Vagina (tissue), 2 donors: Measurements from ENCODE around the gene KCTD20.

Experiments
- POLR2AphosphoS5 ChIP-seq, 2 donors: sonication (generic); formaldehyde crosslinking; IDR thresholded peaks; one replicate each; pipeline ENCODE4 v1.9.0; 2017; ENCODE audit warnings: antibody characterized with exemption in 2 of 2, mild to moderate bottlenecking in 2 of 2, low read depth in 1 of 2; ENCODE audit not compliant: insufficient read depth in 1 of 2
- TF ChIP-seq, protein P1 (sequence below), 3 experiments: fragments of 450-650 bp in 2 of 3; fragments of 200-600 bp in 1 of 3; sonication (generic) in 1 of 3; IDR thresholded peaks; one replicate each; pipeline ENCODE4 v1.5.1; 2017 to 2019; ENCODE audit warnings: antibody characterized with exemption in 3 of 3, mild to moderate bottlenecking in 2 of 3, moderate library complexity in 2 of 3

GRCh38 chr6:36461646-36462045 lies 18.8 kb downstream of the KCTD20 start:
- TF ChIP-seq, protein P1, sequence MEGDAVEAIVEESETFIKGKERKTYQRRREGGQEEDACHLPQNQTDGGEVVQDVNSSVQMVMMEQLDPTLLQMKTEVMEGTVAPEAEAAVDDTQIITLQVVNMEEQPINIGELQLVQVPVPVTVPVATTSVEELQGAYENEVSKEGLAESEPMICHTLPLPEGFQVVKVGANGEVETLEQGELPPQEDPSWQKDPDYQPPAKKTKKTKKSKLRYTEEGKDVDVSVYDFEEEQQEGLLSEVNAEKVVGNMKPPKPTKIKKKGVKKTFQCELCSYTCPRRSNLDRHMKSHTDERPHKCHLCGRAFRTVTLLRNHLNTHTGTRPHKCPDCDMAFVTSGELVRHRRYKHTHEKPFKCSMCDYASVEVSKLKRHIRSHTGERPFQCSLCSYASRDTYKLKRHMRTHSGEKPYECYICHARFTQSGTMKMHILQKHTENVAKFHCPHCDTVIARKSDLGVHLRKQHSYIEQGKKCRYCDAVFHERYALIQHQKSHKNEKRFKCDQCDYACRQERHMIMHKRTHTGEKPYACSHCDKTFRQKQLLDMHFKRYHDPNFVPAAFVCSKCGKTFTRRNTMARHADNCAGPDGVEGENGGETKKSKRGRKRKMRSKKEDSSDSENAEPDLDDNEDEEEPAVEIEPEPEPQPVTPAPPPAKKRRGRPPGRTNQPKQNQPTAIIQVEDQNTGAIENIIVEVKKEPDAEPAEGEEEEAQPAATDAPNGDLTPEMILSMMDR (IDR thresholded peaks at IDR 0.05) = no peak
- no peak for TF ChIP-seq POLR2AphosphoS5 (IDR thresholded peaks at IDR 0.05; ENCODE audit: insufficient read depth in 1 of 2, low read depth in 1 of 2)
